ENCODE results near the gene COX17. TPM values are rescaled to one million over a fixed set of nuclear protein-coding genes. Genes with fewer than 3 reads are reported as not detected.

The COX17 gene
- total RNA-seq, 1 donor from 2014 or later = 27.5 TPM

- Mint-ChIP-seq H3K9me3 (no peaks in the 10 kb centered on the region), H3K4me1 (no peaks in the 10 kb centered on the region), H3K27ac (ENCODE audit: unreplicated experiment) (no peak overlapping the region), H3K27me3 (ENCODE audit: low read depth) (no peaks in the 10 kb centered on the region), H3K36me3 (ENCODE audit: low read depth) (peaks cover 1% of the 10 kb centered on the region), H3K4me3 (no peak overlapping the region)
- TF ChIP-seq CTCF (conservative IDR thresholded peaks at IDR 0.05) = no peak
- DNase-seq (ENCODE audit: low read depth, low spot score) = no peak
Measured at GRCh38 chr3:119636249-119636648, 41.0 kb downstream of the COX17 start.

- TF ChIP-seq CTCF (conservative IDR thresholded peaks at IDR 0.05) = no peak
- H3K36me3 Mint-ChIP-seq (ENCODE audit: low read depth) = no peaks in the 10 kb centered on the region
- H3K27me3 Mint-ChIP-seq (ENCODE audit: low read depth) = no peaks in the 10 kb centered on the region
- no peak overlapping the region for H3K4me3 Mint-ChIP-seq
- DNase-seq (ENCODE audit: low read depth, low spot score) = no peak
- no peaks in the 10 kb centered on the region for H3K9me3 Mint-ChIP-seq
- H3K27ac Mint-ChIP-seq (ENCODE audit: unreplicated experiment) = no peak overlapping the region
- H3K4me1 Mint-ChIP-seq = no peaks in the 10 kb centered on the region
Measured at GRCh38 chr3:119635719-119636118, 41.5 kb downstream of the COX17 start.

- Mint-ChIP-seq H3K36me3 (ENCODE audit: low read depth) (no peaks in the 10 kb centered on the region), H3K27ac (ENCODE audit: unreplicated experiment) (no peak overlapping the region), H3K27me3 (ENCODE audit: low read depth) (no peaks in the 10 kb centered on the region), H3K9me3 (no peaks in the 10 kb centered on the region), H3K4me3 (no peak overlapping the region), H3K4me1 (no peaks in the 10 kb centered on the region)
- no peak for TF ChIP-seq CTCF (conservative IDR thresholded peaks at IDR 0.05)
- DNase-seq (ENCODE audit: low read depth, low spot score) = no peak
Measured at GRCh38 chr3:119632829-119633228, 44.4 kb downstream of the COX17 start.

- no peak for TF ChIP-seq CTCF (conservative IDR thresholded peaks at IDR 0.05)
- H3K36me3 Mint-ChIP-seq (ENCODE audit: low read depth) = no peaks in the 10 kb centered on the region
- no peaks in the 10 kb centered on the region for H3K9me3 Mint-ChIP-seq
- no peak overlapping the region for H3K27ac Mint-ChIP-seq (ENCODE audit: unreplicated experiment)
- H3K27me3 Mint-ChIP-seq (ENCODE audit: low read depth) = no peaks in the 10 kb centered on the region
- no peaks in the 10 kb centered on the region for H3K4me1 Mint-ChIP-seq
- DNase-seq (ENCODE audit: low read depth, low spot score) = no peak
- H3K4me3 Mint-ChIP-seq = no peak overlapping the region
Measured at GRCh38 chr3:119632216-119632615, 45.0 kb downstream of the COX17 start.

- no peak overlapping the region for H3K27ac Mint-ChIP-seq (ENCODE audit: unreplicated experiment)
- no peak for DNase-seq (ENCODE audit: low read depth, low spot score)
- H3K36me3 Mint-ChIP-seq (ENCODE audit: low read depth) = no peaks in the 10 kb centered on the region
- TF ChIP-seq CTCF (conservative IDR thresholded peaks at IDR 0.05) = no peak
- H3K27me3 Mint-ChIP-seq (ENCODE audit: low read depth) = no peaks in the 10 kb centered on the region
- H3K4me1 Mint-ChIP-seq = no peaks in the 10 kb centered on the region
- H3K4me3 Mint-ChIP-seq = no peak overlapping the region
- no peaks in the 10 kb centered on the region for H3K9me3 Mint-ChIP-seq
Measured at GRCh38 chr3:119631516-119631915, 45.7 kb downstream of the COX17 start.

GRCh38 chr3:119630880-119631329 lies 46.3 kb downstream of the COX17 start:
- Mint-ChIP-seq H3K9me3 (no peaks in the 10 kb centered on the region), H3K4me3 (no peak overlapping the region), H3K4me1 (peaks cover under 1% of the 10 kb centered on the region), H3K36me3 (ENCODE audit: low read depth) (no peaks in the 10 kb centered on the region), H3K27me3 (ENCODE audit: low read depth) (peaks cover 2% of the 10 kb centered on the region), H3K27ac (ENCODE audit: unreplicated experiment) (peak overlapping the region; percentile 64)
- no peak for DNase-seq (ENCODE audit: low read depth, low spot score)
- no peak for TF ChIP-seq CTCF (conservative IDR thresholded peaks at IDR 0.05)
